ENCODE results near the gene SPEF1.
A peak's percentile ranks its signal among the peaks of the same experiment; 100 is the strongest.

SPEF1 gene

DNA sequence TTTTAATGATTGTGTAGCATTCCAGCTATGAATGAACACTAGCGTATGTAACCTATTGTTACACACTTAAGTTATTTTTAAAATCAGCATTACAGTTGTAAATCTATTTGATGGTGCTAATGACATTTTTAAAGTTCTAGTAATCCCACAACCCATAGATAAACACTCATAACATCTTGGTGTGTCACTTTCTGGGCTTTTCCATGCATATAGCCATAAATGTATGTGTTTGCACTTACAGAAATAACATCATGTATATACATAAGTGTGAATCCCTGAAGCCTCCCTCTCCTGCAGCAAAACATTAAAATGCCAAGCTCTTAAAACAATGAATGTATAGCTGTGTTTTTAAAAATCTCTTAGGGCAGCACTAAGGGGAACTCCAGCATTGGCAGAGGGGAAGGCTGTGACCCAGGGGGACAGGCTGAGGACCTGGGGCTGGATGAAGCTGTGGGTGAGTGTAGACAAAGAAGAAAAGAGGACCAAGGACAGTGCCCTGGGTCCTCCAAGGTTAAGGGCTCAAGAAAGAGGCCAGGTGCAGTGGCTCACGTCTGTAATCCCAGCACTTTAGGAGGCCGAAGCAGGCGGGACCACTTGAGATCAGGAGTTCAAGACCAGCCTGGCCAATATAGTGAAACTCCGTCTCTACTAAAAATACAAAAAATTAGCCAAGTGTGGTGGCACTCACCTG, 6.2 kb upstream of the SPEF1 start:
- no peak for DNase-seq (ENCODE audit: low read depth)

DNA sequence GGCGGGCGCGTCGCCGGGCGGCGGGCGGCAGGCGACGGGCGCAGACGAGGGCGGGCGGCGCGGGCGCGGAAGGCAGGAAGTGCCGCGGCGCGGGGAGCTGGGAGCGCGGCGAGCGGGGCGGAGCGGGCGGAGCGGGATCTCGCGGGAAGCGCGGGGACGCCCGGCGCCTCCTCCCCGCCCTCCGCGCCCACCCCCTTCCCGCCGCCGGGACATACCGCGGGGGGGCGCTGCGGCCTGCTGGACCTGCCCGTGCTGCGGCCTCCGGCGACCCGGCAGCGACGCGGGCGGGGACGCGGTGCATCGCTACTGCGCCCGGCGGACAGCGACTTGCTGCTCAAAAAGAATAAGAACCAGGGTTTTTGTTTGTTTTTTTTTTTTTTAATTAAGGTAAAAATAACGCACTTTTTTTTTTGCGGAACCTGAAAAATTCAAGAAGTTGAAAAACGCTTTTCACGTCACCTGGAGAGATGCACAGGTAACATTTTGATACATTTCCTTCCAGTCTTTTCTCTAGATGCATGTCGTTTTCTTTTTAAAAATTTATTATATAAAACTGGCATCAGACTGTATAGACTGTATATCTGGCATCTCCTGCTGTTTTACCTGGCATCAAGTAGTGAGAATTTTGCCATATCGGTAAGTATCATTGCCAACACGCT, 5.5 kb upstream of the SPEF1 start, which contains the start of gene CENPB:
TSS of gene CENPB (minus strand) at position 76 of the 659 bp plus-strand sequence. CDS start 257 bp downstream, outside the sequence.
- peak; percentile 86 for DNase-seq (ENCODE audit: low read depth)

DNA sequence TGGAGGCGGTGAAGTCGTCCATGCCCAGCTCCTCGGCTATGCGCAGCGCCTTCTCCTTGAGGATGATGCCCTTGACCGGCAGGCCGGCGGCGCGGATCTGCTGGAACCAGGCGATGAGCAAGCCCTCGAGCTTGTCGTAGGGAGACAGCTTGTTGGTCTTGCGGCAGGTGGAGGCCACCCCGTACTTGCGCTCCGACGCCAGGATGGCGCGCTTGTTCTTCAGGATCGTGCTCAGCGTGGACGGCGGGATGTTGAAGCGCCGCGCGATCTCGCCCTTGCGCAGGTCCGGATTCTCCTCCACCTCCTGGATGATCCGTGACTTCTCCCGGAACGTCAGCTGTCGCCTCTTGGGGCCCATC, 4.9 kb upstream of the SPEF1 start:
- DNase-seq (ENCODE audit: low read depth): peak; percentile 64

DNA sequence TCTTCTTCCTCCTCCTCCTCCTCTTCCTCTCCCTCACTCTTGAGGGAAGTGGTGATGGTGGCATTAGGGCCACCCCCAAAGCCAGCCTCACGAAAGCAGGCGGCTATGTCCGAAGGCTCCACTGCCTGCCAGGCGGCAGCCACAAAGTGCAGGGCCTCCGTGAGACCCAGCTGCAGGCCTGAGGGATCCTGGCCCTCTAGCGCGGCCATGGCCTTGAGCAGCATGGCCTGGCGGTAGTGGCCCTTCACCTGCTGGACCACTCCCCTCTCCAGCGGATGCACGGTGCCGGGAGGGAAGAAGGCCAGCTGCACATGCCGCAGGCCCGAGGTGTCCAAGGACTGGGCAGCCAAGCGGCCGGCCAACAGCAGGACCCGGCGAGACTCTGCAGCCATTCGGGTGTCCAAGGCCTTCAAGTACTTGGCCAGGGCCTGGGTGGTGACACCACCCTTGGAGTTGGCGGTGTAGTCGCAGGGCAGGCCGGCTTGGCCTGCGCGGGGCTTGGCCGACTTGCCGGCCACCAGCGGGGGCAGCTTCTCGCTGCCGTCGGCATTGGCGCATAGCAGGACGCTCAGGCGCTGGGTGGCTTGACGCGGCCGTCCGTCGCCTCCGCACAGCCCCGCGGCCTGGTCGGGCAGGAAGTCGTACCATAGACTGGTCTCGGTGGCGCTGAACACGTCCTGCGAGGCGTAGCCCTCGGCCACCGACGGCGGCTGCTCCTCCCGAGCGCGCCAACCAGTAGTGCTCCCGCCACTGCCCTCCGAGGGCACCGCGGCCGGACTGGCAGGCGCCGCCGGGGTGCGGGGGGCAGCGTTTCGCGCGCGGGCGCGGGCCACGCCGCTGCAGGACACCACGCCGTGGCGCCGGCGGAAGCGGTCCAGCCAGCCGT, 4.2 kb upstream of the SPEF1 start:
- DNase-seq (ENCODE audit: low read depth): peak; percentile 46

DNA sequence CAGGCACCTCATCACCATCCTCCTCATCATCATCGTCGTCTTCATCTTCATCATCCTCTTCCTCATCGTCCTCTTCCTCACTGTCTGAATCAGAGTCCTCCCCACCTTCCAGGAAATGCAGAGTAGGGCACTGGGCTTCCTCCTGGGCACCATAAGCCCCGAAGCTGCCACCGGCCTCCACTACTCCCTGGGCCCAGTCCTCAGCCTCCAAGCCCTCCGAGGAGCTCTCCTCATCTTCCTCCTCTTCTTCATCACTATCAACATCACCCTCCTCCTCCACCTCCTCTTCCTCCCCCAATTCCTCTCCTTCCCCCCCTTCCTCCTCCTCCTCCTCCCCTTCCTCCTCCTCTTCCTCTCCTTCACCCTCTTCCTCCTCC, 3.6 kb upstream of the SPEF1 start:
- no peak for DNase-seq (ENCODE audit: low read depth)

DNA sequence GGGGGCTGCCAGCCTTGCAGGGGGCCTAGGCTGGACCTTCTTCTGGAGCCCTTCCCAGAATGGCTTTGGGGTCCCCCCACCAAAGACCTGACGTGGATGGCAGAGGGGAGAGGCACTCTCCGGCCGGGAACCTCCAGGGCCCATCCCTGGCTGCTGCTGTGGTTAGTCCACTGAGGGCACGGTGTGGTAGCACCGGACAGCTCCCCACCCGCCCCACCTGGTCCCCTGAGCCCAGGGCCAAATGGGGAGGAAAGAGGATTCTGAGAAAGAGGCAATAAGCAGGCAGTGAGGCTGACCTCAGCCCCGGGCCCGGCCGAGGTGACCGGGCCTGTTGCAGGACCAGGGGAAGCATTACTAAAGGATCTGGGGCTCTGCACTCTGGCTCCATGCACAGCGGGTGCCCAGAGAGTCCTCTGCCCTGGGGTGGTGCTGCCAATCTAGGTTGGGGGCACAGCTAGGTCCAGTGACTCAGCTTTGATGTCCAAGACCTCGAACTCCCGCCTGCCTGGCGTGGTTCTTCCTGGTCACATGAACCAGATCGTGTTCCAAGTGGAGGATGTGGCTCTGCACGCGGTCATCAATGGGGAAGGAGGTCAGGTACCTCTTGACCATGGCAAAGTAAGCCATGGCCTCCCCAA, 3.1 kb upstream of the SPEF1 start:
- no peak for DNase-seq (ENCODE audit: low read depth)

DNA sequence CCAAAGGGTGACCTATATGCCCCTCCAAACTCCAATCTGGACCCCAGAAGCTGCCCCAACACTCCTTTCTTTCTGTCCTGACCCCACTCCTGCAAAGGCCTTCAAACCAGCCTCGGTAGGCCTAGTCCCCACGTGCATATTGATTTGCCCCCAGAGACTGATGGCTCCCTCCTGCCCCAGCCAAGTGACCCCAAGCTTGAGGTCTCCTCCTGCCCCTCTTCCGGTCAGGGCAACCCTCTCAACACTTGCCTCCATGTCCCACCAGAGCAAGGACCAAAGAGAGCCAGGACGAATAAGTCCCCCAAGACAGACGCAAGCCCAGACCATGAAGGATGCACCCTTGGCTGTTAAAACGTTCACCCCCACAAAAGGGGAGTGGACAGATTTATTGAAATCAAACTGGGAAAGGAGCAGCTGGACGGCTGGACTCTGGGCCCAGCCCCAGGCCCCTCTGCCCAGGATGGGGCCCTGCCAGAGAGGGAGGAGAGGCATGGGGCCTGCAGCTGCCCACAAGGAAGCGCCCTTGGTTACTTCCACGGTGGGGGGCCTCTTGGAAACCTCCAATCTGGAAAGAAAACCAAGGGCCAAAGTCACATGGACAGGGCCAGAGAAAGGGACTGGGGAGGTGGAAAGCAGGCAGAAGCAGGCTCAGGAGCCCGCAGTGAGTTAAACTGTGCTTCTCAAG, 2.4 kb upstream of the SPEF1 start:
- DNase-seq (ENCODE audit: low read depth): no peak

DNA sequence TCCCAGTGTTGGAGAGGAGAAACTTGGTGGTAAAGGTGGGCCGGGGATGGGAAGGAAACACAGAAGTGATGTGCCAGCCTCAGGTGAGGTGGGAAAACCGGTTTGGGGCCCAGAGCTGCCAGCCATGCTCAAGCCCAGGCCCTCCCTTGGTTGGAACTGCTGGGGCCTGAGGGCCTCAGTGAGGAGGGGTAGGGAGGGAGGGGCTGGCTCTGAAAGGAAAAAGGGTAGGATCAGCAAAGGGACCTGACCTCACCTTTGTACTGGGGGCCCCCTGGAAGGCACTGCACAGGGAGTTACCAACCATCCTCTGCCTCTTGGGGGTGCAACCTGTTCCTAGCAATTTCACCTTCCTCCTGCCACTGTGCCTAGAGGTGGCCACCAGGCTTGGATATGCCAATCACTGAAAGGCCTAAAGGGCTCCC, 1.8 kb upstream of the SPEF1 start:
- DNase-seq (ENCODE audit: low read depth): no peak

DNA sequence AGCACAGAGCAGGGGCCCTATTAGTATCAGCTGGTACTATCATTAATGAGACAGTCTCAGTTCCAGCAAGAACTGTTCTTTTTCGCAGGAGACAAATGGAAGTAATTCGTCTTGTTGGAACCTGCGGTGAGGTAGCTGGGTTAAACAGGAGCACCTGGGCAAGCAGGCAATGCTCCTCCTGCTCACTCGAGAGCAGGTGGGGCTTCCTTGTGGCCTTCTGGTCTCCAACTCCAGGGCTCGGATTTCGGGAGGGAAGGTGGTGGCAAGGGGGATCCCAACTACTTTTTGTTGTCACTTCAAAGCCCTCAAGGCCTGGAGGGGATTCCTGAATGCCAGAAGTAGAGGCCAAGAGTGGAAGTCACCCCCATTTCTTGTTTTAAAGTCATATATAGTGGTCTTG, 1.3 kb upstream of the SPEF1 start:
- no peak for DNase-seq (ENCODE audit: low read depth)

DNA sequence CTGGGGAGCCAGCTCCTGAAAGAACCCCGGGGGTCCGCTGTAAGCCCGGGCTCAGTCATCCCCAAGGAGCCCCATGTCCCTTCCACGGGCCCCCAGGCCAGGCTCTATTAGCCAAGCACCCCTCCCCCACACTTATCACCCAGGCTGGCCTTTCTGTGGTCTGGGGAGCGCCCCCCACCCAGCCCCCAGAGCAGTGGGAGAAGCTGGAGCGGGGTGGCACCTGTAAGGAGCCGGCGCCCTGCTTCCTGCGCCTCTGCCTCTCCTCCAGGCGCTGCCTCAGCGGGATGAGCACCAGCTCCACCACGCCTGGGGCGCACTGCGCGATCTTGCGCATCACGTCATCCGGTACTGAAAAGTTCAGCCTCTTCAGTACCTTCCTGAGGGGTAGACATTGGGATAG, 2.3 kb downstream of the SPEF1 start:
- no peak for DNase-seq (ENCODE audit: low read depth)

DNA sequence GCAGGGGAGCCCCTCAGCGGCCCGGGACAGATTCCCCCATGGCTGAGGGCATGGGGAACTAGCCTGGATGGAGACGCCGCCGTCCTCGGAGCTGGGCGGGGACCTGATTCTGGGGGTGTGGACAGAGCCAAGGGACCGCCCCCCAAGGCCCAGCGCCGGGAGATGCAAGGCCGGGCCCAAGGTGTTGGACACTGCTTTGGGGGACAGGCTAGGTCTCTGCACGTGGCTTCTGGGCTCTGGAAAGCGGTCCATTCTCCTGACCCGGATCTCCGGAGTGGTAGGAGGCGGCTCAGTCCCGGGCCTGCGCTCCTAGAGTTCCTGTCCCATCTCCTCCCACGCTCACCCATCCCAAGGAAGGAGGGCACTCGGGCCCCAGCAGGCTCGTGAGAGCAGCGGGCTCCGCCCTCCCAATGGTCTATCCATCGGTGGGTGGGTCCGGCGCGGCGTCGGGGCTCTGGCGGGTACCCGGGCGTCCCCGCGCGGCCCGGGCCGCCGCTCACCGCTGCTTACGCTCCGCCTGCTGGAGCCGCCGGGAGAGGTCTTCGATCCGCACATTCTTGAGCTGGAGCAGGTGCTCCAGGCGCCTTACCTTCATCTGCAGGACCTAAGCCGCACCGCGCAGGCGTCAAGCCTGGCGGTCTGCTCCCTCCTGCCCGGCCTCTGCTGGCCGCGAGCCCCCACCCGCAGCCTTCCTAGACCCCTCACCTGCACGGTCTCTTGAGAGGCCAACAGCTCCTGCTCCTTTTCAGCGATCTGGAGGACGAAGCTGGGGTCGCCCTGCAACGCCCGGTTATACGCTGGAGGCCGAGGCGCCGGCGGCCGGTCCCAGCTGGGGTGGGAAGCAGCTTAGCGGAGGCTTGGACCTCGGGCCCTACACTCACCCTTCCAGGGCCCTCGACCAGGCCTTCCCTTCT, 3.3 kb downstream of the SPEF1 start:
- DNase-seq (ENCODE audit: low read depth): peak; percentile 64

DNA sequence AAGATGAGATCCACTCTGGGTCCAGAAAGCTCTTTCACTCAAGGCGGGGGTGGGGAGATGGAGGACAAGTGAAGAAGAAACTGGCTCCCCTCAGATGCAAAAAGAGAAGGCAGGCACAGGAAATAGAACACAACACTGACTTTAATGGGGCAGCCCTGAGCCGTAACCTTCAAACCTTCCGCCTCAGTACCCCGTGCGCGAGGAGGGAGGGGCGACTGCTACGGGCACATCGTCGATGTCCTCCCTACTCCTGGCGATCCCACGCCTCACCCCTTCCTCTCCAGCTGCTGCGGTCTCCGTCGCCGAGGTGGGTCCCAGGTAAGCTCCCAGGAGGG, 3.9 kb downstream of the SPEF1 start:
- DNase-seq (ENCODE audit: low read depth): no peak

DNA sequence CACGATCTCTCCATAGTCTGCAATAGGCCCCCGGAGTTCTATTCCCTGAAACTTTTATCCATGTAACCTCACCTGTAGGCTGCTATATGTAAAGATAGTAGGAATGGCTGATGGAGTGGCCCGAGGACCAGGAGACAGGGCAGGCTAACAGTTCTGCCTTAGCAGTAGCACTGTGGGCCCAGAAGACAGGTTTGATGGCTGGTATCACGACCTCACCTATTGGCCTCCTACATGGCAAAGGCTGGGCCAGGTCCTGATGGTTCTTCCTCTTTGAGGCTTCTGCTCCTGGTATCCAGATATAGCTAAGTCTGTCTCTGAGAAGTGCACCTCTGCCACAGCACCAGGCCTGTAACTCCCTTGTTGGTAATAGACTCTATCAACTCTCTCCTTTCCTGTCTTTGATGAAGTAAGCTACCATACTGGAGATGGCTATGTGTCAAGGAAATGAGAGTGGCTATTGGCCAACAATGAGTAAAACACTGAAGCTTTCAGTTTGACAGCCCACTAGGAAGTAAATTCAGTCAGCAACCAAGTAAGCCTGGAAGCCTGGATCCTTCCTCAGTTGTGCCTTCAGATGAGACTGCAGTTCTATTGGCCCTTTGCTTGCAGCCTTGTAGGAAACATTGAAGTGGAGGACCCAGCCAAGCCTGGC, 5.7 kb downstream of the SPEF1 start:
- DNase-seq (ENCODE audit: low read depth): no peak

DNA sequence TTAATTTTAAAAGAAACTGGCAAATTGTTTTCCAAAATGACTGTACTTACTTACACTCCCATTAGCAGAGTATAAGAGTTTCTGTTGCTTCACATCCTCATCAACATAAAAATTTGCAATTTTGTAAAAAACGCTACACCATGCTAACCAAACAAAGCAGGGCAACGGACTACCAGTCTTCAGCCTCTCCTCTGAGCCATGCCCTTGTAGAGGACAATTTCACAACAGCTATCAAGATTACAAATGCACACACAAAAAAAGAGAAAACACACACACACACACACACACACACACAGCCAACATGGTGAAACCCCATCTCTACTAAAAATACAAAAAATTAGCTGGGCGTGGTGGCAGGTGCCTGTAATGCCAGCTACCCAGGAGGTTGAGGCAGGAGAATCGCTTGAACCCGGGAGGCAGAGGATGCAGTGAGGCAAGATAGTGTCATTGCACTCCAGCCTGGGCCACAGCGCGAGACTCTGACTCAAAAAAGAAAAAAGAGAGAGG, 9.6 kb downstream of the SPEF1 start:
- DNase-seq (ENCODE audit: low read depth): no peak

DNA sequence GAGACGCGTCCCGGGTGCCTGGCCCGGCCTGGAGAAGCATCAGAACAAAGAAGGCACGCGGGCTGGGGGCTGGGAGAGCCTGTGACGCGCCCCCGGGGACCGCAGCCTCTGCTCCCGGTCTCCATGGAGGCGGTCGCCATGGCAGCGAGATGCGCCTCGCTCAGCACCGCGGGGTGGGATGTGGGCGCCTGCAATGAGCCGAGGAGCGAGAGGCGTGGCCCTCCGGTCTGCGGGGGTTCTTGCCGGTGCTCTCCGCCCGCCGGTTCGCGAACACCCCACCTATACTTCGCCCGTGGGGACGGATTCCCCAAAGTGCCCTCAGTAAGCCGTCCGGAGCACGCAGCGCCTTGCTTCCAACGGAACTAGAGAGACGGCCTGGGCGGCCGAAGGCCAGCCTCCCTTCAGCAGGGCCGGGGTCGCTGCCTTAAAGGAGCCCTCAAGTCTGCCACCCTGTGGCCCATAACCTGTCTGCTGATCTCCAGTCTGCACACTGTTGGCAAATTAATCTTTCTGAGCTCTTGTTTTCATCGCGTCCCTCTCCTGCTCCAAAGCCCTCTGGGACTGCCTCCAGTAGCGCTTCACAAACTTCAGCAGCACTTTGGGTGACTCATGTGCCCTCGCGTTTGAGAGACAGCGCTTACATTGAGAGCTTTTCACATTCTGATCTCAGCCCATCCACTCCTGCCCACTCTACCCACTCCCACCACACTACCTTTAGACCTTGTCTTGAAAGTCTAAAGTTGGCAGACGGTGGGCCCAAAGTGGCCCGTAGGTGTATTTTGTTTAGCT, 12.7 kb downstream of the SPEF1 start:
- DNase-seq (ENCODE audit: low read depth): peak; percentile 89

DNA sequence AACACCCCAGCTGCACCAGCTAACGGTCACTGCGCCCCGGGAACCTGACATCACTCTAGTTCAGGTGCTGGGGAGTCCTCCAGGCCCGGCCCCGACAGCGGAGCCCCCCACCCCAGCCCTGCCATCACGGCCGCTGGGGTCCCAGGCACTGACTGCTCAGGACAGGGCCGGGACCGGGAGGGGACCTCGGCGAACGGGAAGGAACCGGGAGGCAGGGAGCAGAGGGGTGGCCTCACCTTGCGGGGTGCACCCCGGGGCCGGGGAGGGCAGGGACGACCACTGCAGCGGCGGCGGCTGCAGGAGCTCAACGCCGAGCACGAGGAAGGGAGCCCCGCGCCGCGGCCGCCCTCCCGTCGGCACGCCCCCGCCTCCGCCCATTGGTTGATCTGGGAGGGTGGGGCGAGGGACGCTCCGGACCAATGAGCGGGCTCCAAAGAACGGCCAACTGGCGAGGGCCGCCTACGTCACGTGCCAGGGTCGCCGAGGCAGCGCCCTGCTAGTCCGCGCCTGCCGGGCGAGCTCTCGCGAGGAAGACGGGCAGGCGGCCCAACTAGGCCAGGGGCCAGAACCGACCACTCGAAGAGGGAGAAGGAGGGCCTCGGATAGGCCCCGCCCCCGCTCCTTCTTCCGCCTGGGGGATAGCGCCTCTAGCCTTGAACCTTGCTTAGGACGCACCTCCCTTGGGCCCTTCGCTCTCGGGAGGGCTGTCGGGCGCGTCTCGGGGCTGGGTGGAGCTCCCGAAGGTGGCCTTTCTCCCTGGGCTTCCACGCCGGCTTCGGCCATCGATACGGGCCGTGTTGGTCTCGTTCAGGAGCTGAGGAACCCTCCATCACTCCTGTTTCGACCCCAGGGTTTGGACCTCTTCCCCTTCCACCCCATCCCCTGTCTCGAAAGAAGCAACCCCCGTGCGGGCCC, 13.6 kb downstream of the SPEF1 start, which contains the start of gene ADISSP:
TSS of gene ADISSP (minus strand) at position 327 of the 915 bp plus-strand sequence. CDS start 7,653 bp downstream, outside the sequence.
- DNase-seq (ENCODE audit: low read depth): peak; percentile 98

DNA sequence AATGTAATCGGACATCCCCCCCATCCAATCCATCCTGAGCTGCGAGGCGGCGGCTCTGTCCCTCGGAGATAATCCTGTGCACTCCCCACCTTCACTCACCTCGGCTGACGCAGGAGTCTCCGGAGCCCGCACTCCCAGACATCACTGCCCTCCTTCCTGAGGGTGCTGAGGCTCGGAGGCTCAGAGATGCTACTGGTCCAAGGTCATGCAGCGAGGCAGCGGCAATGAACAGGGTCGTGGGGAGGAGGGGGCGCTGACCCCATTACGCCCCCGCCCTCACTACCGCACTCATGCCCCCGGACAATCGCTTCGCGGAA, 14.2 kb downstream of the SPEF1 start:
- peak; percentile 25 for DNase-seq (ENCODE audit: low read depth)

DNA sequence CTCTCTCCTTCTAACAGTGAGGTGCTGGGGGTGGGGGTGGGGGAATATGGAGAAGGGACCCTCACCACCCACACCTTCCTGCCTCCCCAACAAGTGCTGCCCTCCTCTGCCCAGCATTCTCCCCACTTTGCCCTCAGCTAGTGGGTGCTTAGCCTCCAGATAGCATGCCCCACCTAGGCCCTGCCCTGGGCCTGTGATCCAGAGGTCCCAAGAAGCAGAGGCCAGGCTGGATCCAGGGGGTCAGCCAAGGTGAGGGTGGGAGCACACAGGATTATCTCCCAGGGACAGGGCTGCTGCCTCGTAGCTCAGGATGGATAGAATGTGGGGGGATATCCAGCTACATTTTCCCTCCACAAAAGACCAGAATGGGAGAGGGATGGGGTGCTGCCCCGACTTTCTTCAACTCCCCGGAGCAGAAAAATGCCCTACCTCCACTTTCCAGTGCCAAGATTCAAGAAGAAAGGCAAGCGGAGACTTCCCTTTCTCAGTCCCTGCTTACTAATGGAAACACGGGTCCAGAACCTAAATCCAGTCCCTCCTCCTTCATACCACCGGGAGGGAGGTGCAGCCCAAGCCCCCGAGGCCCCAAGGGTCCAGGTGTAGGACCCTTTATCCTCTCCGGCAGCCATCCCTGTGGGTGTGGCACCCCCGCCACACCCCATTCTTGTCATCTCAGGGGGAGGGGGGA, 14.7 kb downstream of the SPEF1 start:
- DNase-seq (ENCODE audit: low read depth): no peak

Data from EH (cell line).